Epithelial cell of proximal tubule (primary cell): Measurements from ENCODE around the gene AMMECR1L. TPM values are rescaled to one million over a fixed set of nuclear protein-coding genes. Genes with fewer than 3 reads are reported as not detected.

Experiments used
- DNase-seq: peaks from one replicate; pipeline ENCODE4 v3.0.0-alpha.2; 2011; ENCODE audit warnings: low read depth
- H3K4me3 ChIP-seq: 2 replicates; pipeline ENCODE4 v1.5.1; 2011; ENCODE audit warnings: low read depth, mild to moderate bottlenecking, low read length
- total RNA-seq: library from RNA; depleted of rRNA; stranded (reverse); fragments of >200 nt; gene quantifications from 2 replicates; pipeline ENCODE4 v1.2.3, GENCODE V29; 2015
- TF ChIP-seq, protein P1 (sequence below): conservative IDR thresholded peaks from 2 replicates; pipeline ENCODE4 v1.5.1; 2012; ENCODE audit warnings: low read depth, mild to moderate bottlenecking, low read length

The AMMECR1L gene
- total RNA-seq, 1 donor from 2014 or later, result 10.7 TPM

DNA sequence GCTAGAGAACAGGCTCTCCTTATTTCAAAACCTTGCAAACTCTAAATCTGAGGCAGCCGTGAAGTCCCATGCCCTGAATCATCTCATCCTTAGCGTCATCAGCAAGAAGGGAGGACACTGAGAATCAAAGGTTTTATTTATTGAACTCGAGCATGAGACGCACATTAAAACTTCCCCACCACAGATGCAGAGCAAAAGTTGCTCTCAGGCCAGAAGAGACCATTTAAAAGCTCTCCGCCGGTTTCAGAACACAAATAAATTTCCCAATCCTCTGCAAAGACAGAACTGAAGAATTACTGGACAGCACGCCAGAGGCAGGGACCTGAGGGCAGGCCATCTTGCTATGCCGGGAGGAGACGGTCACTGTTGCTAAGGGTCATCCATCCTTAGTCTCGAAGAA lies 1.3 kb downstream of the AMMECR1L start:
- no peak for DNase-seq
- H3K4me3 ChIP-seq, result peak overlapping the region; percentile 61
- TF ChIP-seq, protein P1, sequence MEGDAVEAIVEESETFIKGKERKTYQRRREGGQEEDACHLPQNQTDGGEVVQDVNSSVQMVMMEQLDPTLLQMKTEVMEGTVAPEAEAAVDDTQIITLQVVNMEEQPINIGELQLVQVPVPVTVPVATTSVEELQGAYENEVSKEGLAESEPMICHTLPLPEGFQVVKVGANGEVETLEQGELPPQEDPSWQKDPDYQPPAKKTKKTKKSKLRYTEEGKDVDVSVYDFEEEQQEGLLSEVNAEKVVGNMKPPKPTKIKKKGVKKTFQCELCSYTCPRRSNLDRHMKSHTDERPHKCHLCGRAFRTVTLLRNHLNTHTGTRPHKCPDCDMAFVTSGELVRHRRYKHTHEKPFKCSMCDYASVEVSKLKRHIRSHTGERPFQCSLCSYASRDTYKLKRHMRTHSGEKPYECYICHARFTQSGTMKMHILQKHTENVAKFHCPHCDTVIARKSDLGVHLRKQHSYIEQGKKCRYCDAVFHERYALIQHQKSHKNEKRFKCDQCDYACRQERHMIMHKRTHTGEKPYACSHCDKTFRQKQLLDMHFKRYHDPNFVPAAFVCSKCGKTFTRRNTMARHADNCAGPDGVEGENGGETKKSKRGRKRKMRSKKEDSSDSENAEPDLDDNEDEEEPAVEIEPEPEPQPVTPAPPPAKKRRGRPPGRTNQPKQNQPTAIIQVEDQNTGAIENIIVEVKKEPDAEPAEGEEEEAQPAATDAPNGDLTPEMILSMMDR, result no peak

GRCh38 chr2:127879899-127880298 lies 5.9 kb downstream of the AMMECR1L start:
- TF ChIP-seq, protein P1, result no peak
- DNase-seq, result no peak
- no peak overlapping the region for H3K4me3 ChIP-seq

DNA sequence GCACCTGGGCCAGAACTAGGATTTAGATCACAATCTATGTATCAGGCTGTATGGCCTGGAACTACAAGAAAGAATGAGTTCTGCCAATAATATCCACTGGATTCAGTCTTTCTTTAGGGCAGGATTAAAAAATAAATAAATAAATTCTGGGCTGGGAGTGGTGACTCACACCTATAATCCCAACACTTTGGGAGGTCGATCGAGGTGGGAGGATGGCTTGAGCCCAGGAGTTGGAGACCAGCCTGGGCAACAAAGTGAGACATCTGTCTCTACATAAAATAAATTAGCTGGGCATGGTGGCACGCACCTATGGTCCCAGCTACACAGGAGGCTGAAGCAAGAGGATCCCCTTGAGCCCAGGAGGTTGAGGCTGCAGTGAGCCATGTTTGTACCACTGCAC lies 8.1 kb downstream of the AMMECR1L start:
- DNase-seq, result no peak
- H3K4me3 ChIP-seq, result no peak overlapping the region
- TF ChIP-seq, protein P1, result no peak

DNA sequence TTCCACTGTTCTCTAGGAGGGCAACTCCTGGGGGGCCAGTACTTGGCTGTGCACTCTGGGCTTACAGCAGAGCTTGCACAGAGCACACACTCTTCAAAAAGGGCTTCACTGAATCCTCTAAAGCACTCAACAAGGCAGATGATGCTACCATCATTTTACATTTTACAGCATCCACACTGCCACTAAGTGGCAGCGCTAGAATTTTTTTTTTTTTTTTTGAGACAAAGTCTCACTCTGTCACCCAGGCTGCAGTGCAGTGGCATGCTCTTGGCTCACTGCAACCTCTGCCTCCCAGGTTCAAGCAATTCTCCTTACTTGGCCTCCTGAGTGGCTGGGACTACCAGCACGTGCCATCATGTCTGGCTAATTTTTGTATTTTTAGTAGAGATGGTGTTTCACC lies 8.6 kb downstream of the AMMECR1L start:
- no peak for DNase-seq
- no peak overlapping the region for H3K4me3 ChIP-seq
- TF ChIP-seq, protein P1, result no peak

DNA sequence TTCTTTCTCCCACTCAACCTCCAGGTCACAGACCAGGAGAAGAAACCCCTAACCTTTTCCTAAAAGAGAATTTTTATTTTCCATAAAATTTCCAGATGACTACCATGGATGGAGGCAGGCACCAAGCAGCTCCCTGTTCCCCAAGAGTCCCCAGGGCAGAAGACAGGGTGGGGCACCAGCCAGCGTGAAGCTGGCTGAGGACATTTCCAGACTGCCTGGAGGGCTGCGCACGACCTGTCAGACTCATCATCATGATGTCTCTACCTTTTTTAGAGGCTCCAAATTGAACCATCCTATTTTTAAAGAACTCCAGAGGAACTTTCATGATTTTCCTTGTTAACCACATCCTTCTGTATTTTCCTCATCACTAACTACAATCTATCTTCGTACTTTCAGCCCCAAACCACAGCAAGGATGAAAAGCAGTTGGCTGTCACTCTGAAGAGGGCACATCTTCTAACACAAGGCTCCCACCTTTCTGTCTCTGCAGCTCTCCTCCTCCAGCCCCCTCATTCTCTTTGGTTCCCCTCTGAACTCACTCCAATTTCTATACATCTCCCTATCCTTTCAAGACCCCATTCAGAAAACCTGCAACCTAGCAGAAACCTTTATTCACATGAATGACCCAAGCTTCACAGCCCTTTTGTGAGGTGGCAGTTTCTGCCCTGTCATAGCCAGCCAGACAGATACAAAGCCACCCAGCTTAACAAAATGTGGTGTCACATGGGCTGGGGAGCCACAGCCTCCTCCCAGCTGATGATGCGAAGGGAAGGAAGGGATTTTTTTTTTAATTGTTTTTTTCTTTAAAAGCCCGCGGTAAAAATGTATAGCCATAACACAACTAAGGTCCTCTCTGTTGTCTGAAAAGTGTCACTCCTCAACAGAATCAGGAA lies 11.1 kb downstream of the AMMECR1L start:
- TF ChIP-seq, protein P1, result no peak

GRCh38 chr2:127873707-127874303 lies 12.0 kb downstream of the AMMECR1L start:
- TF ChIP-seq, protein P1, result no peak
- no peak overlapping the region for H3K4me3 ChIP-seq
- DNase-seq, result no peak

More for the DNA sequence above, 11.1 kb downstream of the AMMECR1L start:
- H3K4me3 ChIP-seq, result no peak overlapping the region
- no peak for DNase-seq
